NOMO-1 treated with DMSO at 0.1 percent for 48 hours (cell line): ENCODE measurements around the gene XRCC1.

Experiments
- DNase-seq: peaks from one replicate; lab custom pipeline; 2025; ENCODE audit not compliant: unreplicated experiment; lab: John Stamatoyannopoulos, UW

Gene XRCC1

DNA sequence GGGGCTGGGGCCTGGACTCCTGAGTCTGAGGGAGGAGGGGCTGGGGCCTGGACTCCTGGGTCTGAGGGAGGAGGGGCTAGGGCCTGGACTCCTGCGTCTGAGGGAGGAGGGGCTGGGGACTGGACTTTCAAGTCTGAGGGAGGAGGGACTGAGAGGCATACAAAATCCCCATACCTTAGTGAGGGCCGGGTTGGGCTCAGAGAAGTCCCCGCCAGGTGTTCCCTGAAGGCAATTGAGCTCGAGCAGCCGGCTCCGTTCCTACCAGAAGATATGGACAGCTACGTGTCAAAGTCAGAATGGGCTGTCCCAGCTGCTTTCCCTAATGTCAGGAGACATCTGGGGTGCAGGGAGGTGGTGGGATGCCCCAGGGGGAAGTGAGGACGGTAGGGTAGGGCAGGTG, 80.2 kb downstream of the XRCC1 start:
- no peak for DNase-seq
